Measurements from ENCODE around the gene PRRX2. TPM values are rescaled to one million over a fixed set of nuclear protein-coding genes. Genes with fewer than 3 reads are reported as not detected.
A peak's percentile ranks its signal among the peaks of the same experiment; 100 is the strongest.

PRRX2 gene
- total and polyA plus RNA-seq, 2 of the 13 experiments (the other 11 are each of a cell fraction or from before 2014, with no cell fraction given): 0.05 TPM; not detected in 1

GRCh38 chr9:129720181-129720864 lies 54.9 kb downstream of the PRRX2 start:
- BruUV-seq (replicated peaks): no TSS peak
- CTCF ChIA-PET (ENCODE audit: low intra/inter-chr PET ratio, low total read pairs): interaction anchor here (1.7 kb wide), 1 partner anchor 63 kb away, joined by 3 read pairs; no protein-coding TSS in a partner anchor
- Histone ChIP-seq H3K27me3 (ENCODE audit: control insufficient read depth in 1 of 2, insufficient read depth in 2 of 2, low read length in 2 of 2) (peaks cover 3 to 26% of the 10 kb centered on the region in 2 experiments; a peak in 3 of 5 replicates), H3K36me3 (replicated peaks in 1 of 2; ENCODE audit: control insufficient read depth in 1 of 2, insufficient read depth in 2 of 2, low read length in 2 of 2) (no peaks in the 10 kb centered on the region), H2AFZ (ENCODE audit: low read length) (no peak overlapping the region), H3K9ac (ENCODE audit: insufficient read depth, low read depth, low read length) (no peak overlapping the region), H4K20me1 (ENCODE audit: insufficient read depth, low read length) (no peaks in the 10 kb centered on the region), H3K4me2 (ENCODE audit: low read depth, low read length) (no peak overlapping the region), H3K4me3 (replicated peaks in 1 of 3; ENCODE audit: insufficient read depth in 1 of 3, low read depth in 2 of 3, low read length in 3 of 3) (no peak overlapping the region), H3K79me2 (ENCODE audit: insufficient read depth, low read length) (no peaks in the 10 kb centered on the region), H3K9me3 (ENCODE audit: low read length) (no peaks in the 10 kb centered on the region), H3K4me1 (ENCODE audit: insufficient read depth, low read length) (no peaks in the 10 kb centered on the region), H3K27ac (ENCODE audit: extremely low read length, insufficient read depth, low read length) (no peak overlapping the region)
- POLR2A ChIA-PET: no interaction called here
- FAIRE-seq (no peak), ATAC-seq (peak; percentile 84), DNase-seq (ENCODE audit: low spot score) (peak; percentile 32)
- intact Hi-C loops (cut with micrococcal nuclease; ENCODE audit: unreplicated experiment) (no loop called here), in situ Hi-C loops (cut with HindIII; ENCODE audit: extremely low pct_ligation_motif_present, low pct_unique_long_range_greater_than_20kb) (no loop called here)
- peak; percentile 47 for TF ChIP-seq CTCF (CRISPR knock-in tag; IDR thresholded peaks at IDR 0.05)
- 0 out of 2 replicates have a peak, but pooled peaks have one; percentile 38 for TF ChIP-seq ZNF687 (CRISPR knock-in tag; IDR thresholded peaks at IDR 0.05)
- TF ChIP-seq STAG1 (CRISPR knock-in tag; IDR thresholded peaks at IDR 0.05): peak; percentile 12; the same call in 1 of the 2 replicates
- no peak for TF ChIP-seq AHR (CRISPR knock-in tag; IDR thresholded peaks at IDR 0.05)
- TF ChIP-seq GMEB2 (CRISPR knock-in tag; IDR thresholded peaks at IDR 0.05; ENCODE audit: low read depth): no peak
- TF ChIP-seq SP2 (CRISPR knock-in tag; IDR thresholded peaks at IDR 0.05): no peak
- no peak for TF ChIP-seq ZNF496 (CRISPR knock-in tag; IDR thresholded peaks at IDR 0.05; ENCODE audit: insufficient replicate concordance)
- peak; percentile 68 for TF ChIP-seq ZNF629 (CRISPR knock-in tag; conservative IDR thresholded peaks at IDR 0.05)
- 0 out of 2 replicates have a peak, but pooled peaks have one; percentile 18 for TF ChIP-seq DR1 (CRISPR knock-in tag; IDR thresholded peaks at IDR 0.05)
- 0 out of 2 replicates have a peak, but pooled peaks have one; percentile 38 for TF ChIP-seq ZNF839 (CRISPR knock-in tag; IDR thresholded peaks at IDR 0.05; ENCODE audit: borderline replicate concordance)
- TF ChIP-seq HIVEP1 (CRISPR knock-in tag; IDR thresholded peaks at IDR 0.05): 0 out of 2 replicates have a peak, but pooled peaks have one; percentile 12
- TF ChIP-seq IRF9 (CRISPR knock-in tag; IDR thresholded peaks at IDR 0.05; ENCODE audit: borderline replicate concordance): 0 out of 2 replicates have a peak, but pooled peaks have one; percentile 22
- 68% methylated on average over 22 of the region's 31 CpGs for WGBS (ENCODE audit: low lambda C conversion rate)

Data from HepG2 (cell line).